ENCODE results near the gene AKAP13. TPM values are rescaled to one million over a fixed set of nuclear protein-coding genes. Genes with fewer than 3 reads are reported as not detected.

Gene AKAP13
- total RNA-seq, 4 donors from 2014 or later, result 189 to 405 (median 244) TPM

DNA sequence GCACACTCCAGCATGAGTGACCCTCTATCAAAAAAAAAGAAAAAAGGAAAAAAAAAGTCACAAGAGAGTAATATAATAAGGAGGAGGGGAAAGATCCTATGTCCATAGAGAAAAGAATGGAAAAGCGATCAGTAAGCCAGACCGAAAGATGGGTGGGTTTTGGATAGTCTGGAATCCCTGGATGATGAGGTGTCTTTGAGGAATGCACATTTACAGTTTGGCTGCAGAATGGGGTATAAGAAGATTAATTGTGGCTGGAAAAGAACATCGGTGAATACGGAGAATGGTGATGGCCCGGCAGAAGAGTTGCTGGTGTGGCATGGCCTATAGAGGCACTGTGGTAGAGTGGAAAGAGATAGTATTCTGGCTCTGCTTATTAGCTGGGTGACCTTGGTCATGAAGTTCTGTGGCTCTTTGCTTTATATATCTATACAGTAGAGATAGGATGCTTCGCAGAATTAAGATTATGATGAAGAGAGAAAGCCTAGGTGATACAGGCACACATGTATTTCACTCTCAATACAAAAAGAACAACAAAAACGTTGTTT is 187.9 kb downstream of the AKAP13 start:
- DNase-seq, result no peak
- Histone ChIP-seq H3K27me3 (no peaks in the 10 kb centered on the region), H3K27ac (no peak overlapping the region), H3K36me3 (no peaks in the 10 kb centered on the region), H3K4me1 (peaks cover 29 to 33% of the 10 kb centered on the region in 2 donors), H3K9me3 (no peaks in the 10 kb centered on the region), H3K4me3 (replicated peaks in 1 of 3) (no peak overlapping the region)
- intact Hi-C loops (cut with DNase I), result no loop called here
- WGBS, 2 donors, result 94% methylated on average over 7 of the region's 7 CpGs
- TF ChIP-seq, protein P1, sequence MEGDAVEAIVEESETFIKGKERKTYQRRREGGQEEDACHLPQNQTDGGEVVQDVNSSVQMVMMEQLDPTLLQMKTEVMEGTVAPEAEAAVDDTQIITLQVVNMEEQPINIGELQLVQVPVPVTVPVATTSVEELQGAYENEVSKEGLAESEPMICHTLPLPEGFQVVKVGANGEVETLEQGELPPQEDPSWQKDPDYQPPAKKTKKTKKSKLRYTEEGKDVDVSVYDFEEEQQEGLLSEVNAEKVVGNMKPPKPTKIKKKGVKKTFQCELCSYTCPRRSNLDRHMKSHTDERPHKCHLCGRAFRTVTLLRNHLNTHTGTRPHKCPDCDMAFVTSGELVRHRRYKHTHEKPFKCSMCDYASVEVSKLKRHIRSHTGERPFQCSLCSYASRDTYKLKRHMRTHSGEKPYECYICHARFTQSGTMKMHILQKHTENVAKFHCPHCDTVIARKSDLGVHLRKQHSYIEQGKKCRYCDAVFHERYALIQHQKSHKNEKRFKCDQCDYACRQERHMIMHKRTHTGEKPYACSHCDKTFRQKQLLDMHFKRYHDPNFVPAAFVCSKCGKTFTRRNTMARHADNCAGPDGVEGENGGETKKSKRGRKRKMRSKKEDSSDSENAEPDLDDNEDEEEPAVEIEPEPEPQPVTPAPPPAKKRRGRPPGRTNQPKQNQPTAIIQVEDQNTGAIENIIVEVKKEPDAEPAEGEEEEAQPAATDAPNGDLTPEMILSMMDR (IDR thresholded peaks at IDR 0.05), result no peak
- no peak for TF ChIP-seq POLR2A (IDR thresholded peaks at IDR 0.05)

DNA sequence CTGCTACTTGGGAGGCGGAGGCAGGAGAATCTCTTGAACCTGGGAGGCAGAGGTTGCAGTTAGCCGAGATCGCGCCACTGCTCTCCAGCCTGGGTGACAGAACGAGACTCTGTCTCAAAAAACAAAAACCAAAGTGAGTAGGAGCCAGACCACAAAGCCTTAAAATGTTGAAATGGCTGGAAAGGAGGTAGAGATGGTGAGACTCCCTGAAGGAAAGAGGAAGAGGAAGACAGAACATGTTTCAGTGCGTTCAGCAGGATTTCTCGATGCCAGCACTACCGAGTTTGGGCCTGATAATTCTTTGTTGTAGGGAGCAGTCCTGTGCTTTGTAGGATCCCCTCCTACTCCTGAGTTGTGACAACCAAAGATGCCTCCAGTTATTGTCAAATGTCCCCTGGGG is 189.9 kb downstream of the AKAP13 start:
- no peaks in the 10 kb centered on the region for H3K9me3 ChIP-seq
- no peak overlapping the region for H3K4me3 ChIP-seq (replicated peaks in 1 of 3)
- TF ChIP-seq POLR2A (IDR thresholded peaks at IDR 0.05), result no peak
- TF ChIP-seq, protein P1 (IDR thresholded peaks at IDR 0.05), result no peak
- no peaks in the 10 kb centered on the region for H3K27me3 ChIP-seq
- no peak overlapping the region for H3K27ac ChIP-seq
- intact Hi-C loops (cut with DNase I), result no loop called here
- no peak for DNase-seq
- H3K4me1 ChIP-seq, result peaks cover 11 to 14% of the 10 kb centered on the region in 2 donors
- H3K36me3 ChIP-seq, result no peaks in the 10 kb centered on the region
- 89 to 94% methylated on average over 8 of the region's 8 CpGs for WGBS, 2 donors

DNA sequence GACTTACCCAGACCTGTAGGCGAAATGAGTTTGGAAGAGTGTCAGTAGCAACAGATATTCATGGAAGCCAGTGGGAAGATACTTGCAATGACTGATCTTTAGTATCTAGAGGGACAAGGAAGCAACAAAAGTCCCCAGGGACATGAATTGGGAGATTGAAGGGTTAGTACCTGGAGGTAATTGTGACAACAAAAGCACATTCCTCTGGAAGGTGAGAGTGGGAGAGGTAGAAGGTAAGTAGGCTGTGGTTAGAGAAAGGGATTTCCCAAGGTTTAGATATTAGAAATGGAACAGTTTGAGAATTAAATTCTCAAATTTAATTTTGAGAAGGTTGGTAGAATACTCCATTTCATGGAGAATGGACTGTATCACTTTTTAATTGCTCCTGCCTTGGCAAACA is 191.4 kb downstream of the AKAP13 start:
- H3K9me3 ChIP-seq, result no peaks in the 10 kb centered on the region
- H3K4me3 ChIP-seq (replicated peaks in 1 of 3), result no peak overlapping the region
- no peaks in the 10 kb centered on the region for H3K36me3 ChIP-seq
- intact Hi-C loops (cut with DNase I), result no loop called here
- WGBS, 2 donors, result 97 to 100% methylated on average over 1 of the region's 1 CpG
- no peak for DNase-seq
- H3K27me3 ChIP-seq, result no peaks in the 10 kb centered on the region
- peaks cover 4 to 13% of the 10 kb centered on the region in 2 donors for H3K4me1 ChIP-seq
- peak overlapping the region in 1 of 3 donors; percentile 7 for H3K27ac ChIP-seq
- TF ChIP-seq POLR2A (IDR thresholded peaks at IDR 0.05), result no peak
- TF ChIP-seq, protein P1 (IDR thresholded peaks at IDR 0.05), result no peak

DNA sequence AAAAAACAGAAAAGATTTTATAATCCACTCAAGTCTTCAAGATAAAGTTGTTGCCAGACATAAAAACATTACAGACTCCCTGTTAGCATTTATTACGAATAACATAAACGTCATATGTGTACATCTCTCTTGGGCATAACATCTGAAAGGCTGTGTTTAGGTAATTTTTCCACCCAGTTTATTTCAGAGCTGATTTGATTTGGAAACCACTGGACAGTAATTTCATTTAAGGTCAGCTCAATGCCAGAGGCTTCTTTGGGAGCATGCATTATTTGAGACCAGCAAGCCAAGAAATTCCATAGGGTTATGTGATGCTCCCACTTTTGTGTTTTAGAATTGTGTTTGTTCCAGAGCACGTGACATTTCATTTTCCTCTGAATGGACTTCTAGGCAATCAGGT is 196.0 kb downstream of the AKAP13 start:
- no peak for DNase-seq
- peaks cover 4 to 11% of the 10 kb centered on the region in 2 donors for H3K36me3 ChIP-seq
- no peak overlapping the region for H3K27ac ChIP-seq
- H3K9me3 ChIP-seq, result no peaks in the 10 kb centered on the region
- 92 to 93% methylated on average over 3 of the region's 3 CpGs for WGBS, 2 donors
- TF ChIP-seq, protein P1 (IDR thresholded peaks at IDR 0.05), result no peak
- TF ChIP-seq POLR2A (IDR thresholded peaks at IDR 0.05), result no peak
- intact Hi-C loops (cut with DNase I), result no loop called here
- H3K27me3 ChIP-seq, result no peaks in the 10 kb centered on the region
- H3K4me3 ChIP-seq (replicated peaks in 1 of 3), result no peak overlapping the region
- H3K4me1 ChIP-seq, result peaks cover 26 to 33% of the 10 kb centered on the region in 2 donors

DNA sequence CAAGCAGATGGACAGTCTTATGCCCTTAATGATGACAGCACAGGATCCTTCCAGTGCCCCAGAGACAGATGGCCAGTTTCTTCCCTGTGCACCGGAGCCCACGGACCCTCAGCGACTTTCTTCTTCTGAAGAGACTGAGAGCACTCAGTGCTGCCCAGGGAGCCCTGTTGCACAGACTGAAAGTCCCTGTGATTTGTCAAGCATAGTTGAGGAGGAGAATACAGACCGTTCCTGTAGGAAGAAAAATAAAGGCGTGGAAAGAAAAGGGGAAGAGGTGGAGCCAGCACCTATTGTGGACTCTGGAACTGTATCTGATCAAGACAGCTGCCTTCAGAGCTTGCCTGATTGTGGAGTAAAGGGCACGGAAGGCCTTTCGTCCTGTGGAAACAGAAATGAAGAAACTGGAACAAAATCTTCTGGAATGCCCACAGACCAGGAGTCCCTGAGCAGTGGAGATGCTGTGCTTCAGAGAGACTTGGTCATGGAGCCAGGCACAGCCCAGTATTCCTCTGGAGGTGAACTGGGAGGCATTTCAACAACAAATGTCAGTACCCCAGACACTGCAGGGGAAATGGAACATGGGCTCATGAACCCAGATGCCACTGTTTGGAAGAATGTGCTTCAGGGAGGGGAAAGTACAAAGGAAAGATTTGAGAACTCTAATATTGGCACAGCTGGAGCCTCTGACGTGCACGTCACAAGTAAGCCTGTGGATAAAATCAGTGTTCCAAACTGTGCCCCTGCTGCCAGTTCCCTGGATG is 198.7 kb downstream of the AKAP13 start:
- DNase-seq, result peak; percentile 50 to 54
- Histone ChIP-seq H3K36me3 (peaks cover 4 to 11% of the 10 kb centered on the region in 2 donors), H3K27me3 (no peaks in the 10 kb centered on the region), H3K9me3 (no peaks in the 10 kb centered on the region), H3K27ac (peak overlapping the region; percentile 56 to 96 (median 87)), H3K4me3 (replicated peaks in 1 of 3) (no peak overlapping the region), H3K4me1 (peaks cover 48 to 50% of the 10 kb centered on the region in 2 donors)
- intact Hi-C loops (cut with DNase I), result no loop called here
- WGBS, 2 donors, result 35 to 43% methylated on average over 9 of the region's 9 CpGs
- peak in 1 of 2 donors; percentile 80 for TF ChIP-seq POLR2A (IDR thresholded peaks at IDR 0.05)
- TF ChIP-seq, protein P1 (IDR thresholded peaks at IDR 0.05), result no peak
